PC-9 (cell line): ENCODE results near the gene DGKZ. TPM values are rescaled to one million over a fixed set of nuclear protein-coding genes. Genes with fewer than 3 reads are reported as not detected.
"Not testable (repeated sequence)": the region's sequence is repeated elsewhere in the genome, so short reads cannot be mapped to it uniquely, and the experiment has no call there.

ENCODE experiments used
- BruUV-seq: library from RNA; stranded (reverse); fragments of 400-500 nt; replicated peaks from 2 replicates; lab custom pipeline; 2021; lab: Mats Ljungman, UMichigan
- CTCF ChIA-PET: fragments of 300-600 bp; sonication (Branson Sonifier 250); formaldehyde crosslinking; loops from one replicate; lab custom pipeline; 2022; ENCODE audit warnings: antibody characterized with exemption; lab: Charles Lee
- POLR2A ChIA-PET: fragments of 300-600 bp; sonication (Branson Sonifier 250); formaldehyde crosslinking; loops from one replicate; lab custom pipeline; 2022; ENCODE audit warnings: antibody characterized with exemption; ENCODE audit not compliant: unreplicated experiment; lab: Charles Lee
- DNase-seq, 2 experiments: peaks; one replicate each; pipeline versions ENCODE4 v3.0.0 to v3.0.0-alpha.2; 2015 to 2022; ENCODE audit warnings: mixed read lengths in 1 of 2
- H2AFZ ChIP-seq: fragments of 200-600 bp; sonication (generic); 2 replicates; pipeline ENCODE4 v1.8.1; 2017; ENCODE audit warnings: antibody characterized with exemption
- H3F3A ChIP-seq: fragments of 200-600 bp; sonication (generic); 2 replicates; pipeline ENCODE4 v1.8.1; 2017; ENCODE audit warnings: antibody characterized with exemption, mild to moderate bottlenecking, low read depth; ENCODE audit not compliant: insufficient read depth
- H3K27ac ChIP-seq: fragments of 200-600 bp; sonication (generic); 2 replicates; pipeline ENCODE4 v1.6.1; 2016; ENCODE audit warnings: mixed run types
- H3K27me3 ChIP-seq: fragments of 200-600 bp; sonication (generic); 2 replicates; pipeline ENCODE4 v1.6.1; 2016; ENCODE audit warnings: low read depth, mixed run types; ENCODE audit not compliant: insufficient read depth
- H3K36me3 ChIP-seq: fragments of 200-600 bp; sonication (generic); 2 replicates; pipeline ENCODE4 v1.6.1; 2016; ENCODE audit warnings: low read depth, mixed run types
- H3K4me1 ChIP-seq: fragments of 200-600 bp; sonication (generic); replicated peaks from 2 replicates; pipeline ENCODE4 v1.6.1; 2016; ENCODE audit warnings: mixed run types; ENCODE audit not compliant: insufficient read depth
- H3K4me2 ChIP-seq: fragments of 200-600 bp; sonication (generic); 2 replicates; pipeline ENCODE4 v1.6.1; 2017; ENCODE audit warnings: mixed run types
- H3K4me3 ChIP-seq: fragments of 200-600 bp; sonication (generic); 2 replicates; pipeline ENCODE4 v1.6.1; 2016; ENCODE audit warnings: mixed run types
- H3K79me2 ChIP-seq: fragments of 200-600 bp; sonication (generic); 2 replicates; pipeline ENCODE4 v1.6.1; 2017; ENCODE audit warnings: low read depth, mixed run types
- H3K9me2 ChIP-seq: fragments of 200-600 bp; sonication (generic); 2 replicates; pipeline ENCODE4 v1.8.1; 2017; ENCODE audit warnings: mild to moderate bottlenecking; ENCODE audit not compliant: insufficient read depth
- H3K9me3 ChIP-seq: fragments of 200-600 bp; sonication (generic); 2 replicates; pipeline ENCODE4 v1.8.1; 2016; ENCODE audit warnings: low read depth; ENCODE audit not compliant: insufficient read depth
- H4K20me1 ChIP-seq: fragments of 200-600 bp; sonication (generic); 2 replicates; pipeline ENCODE4 v1.8.1; 2017; ENCODE audit not compliant: insufficient read depth
- CTCF ChIP-seq: fragments of 200-600 bp; sonication (generic); conservative IDR thresholded peaks from 2 replicates; pipeline ENCODE4 v1.6.1; 2017; ENCODE audit warnings: mixed run types, antibody characterized with exemption, mild to moderate bottlenecking, moderate library complexity
- EZH2 ChIP-seq: fragments of 200-600 bp; sonication (generic); IDR thresholded peaks from 2 replicates; pipeline ENCODE4 v1.8.0; 2017; ENCODE audit warnings: antibody characterized with exemption, low read depth
- intact Hi-C: fragments of 100-400 bp; cut with micrococcal nuclease; formaldehyde crosslinking; loops from one replicate; pipeline ENCODE4 v1.10.0; 2022; ENCODE audit not compliant: unreplicated experiment
- total RNA-seq: library from RNA; stranded (reverse); gene quantifications from 2 replicates; pipeline ENCODE4 v1.2.3, GENCODE V29; 2021

Gene DGKZ
- total RNA-seq, 1 experiment from 2014 or later: 49.3 TPM

- intact Hi-C loops: no loop called here
- DNase-seq: peak in 1 of 2 experiments; percentile 51
- CTCF ChIA-PET: interaction anchor here (0.6 to 0.9 kb wide), 2 partner anchors 62 to 581 kb away, joined by 3 to 4 read pairs; no protein-coding TSS in a partner anchor
- Histone ChIP-seq H3K4me3 (peak overlapping the region; percentile 0; the same call in 1 of the 2 replicates), H3K27ac (peak overlapping the region; percentile 48), H4K20me1 (no peaks in the 10 kb centered on the region), H3K27me3 (no peaks in the 10 kb centered on the region), H3K4me1 (peaks cover 46% of the 10 kb centered on the region), H3F3A (peaks cover 33% of the 10 kb centered on the region), H3K79me2 (no peaks in the 10 kb centered on the region), H3K4me2 (peak overlapping the region; percentile 68), H2AFZ (peak overlapping the region; percentile 35), H3K36me3 (no peaks in the 10 kb centered on the region), H3K9me3 (no peaks in the 10 kb centered on the region), H3K9me2 (no peaks in the 10 kb centered on the region)
- POLR2A ChIA-PET: interaction anchor here (0.7 kb wide), 1 partner anchor 527 kb away, joined by 4 read pairs; no protein-coding TSS in a partner anchor
- no peak for TF ChIP-seq CTCF
- no peak for TF ChIP-seq EZH2
- BruUV-seq: no TSS peak
These were observed 47.8 kb upstream of the DGKZ start for GRCh38 chr11:46299451-46299961.

- TF ChIP-seq CTCF: no peak
- no peak for TF ChIP-seq EZH2
- intact Hi-C loops: no loop called here
- H3K4me3 ChIP-seq: no peak overlapping the region
- peak overlapping the region; percentile 68; the same call in 1 of the 2 replicates for H3K4me2 ChIP-seq
- no peaks in the 10 kb centered on the region for H3K9me3 ChIP-seq
- peak overlapping the region; percentile 48; the same call in 1 of the 2 replicates for H3K27ac ChIP-seq
- peaks cover 31% of the 10 kb centered on the region for H3F3A ChIP-seq
- no peak for DNase-seq
- ChIA-PET CTCF (interaction anchor here (0.7 to 0.9 kb wide), 2 partner anchors 62 to 260 kb away, joined by 4 to 6 read pairs; no protein-coding TSS in a partner anchor), POLR2A (no interaction called here)
- H3K4me1 ChIP-seq: peaks cover 39% of the 10 kb centered on the region
- no peak overlapping the region for H2AFZ ChIP-seq
- H3K79me2 ChIP-seq: no peaks in the 10 kb centered on the region
- no peaks in the 10 kb centered on the region for H4K20me1 ChIP-seq
- H3K9me2 ChIP-seq: no peaks in the 10 kb centered on the region
- no peaks in the 10 kb centered on the region for H3K27me3 ChIP-seq
- H3K36me3 ChIP-seq: no peaks in the 10 kb centered on the region
- BruUV-seq: no TSS peak
These were observed 47.0 kb upstream of the DGKZ start for GRCh38 chr11:46300270-46300669.

- DNase-seq: no peak
- no peak overlapping the region for H3K4me3 ChIP-seq
- H3K27me3 ChIP-seq: no peaks in the 10 kb centered on the region
- CTCF ChIA-PET: no interaction called here
- no peaks in the 10 kb centered on the region for H4K20me1 ChIP-seq
- H3K27ac ChIP-seq: no peak overlapping the region
- POLR2A ChIA-PET: no interaction called here
- TF ChIP-seq EZH2 (no peak), CTCF (no peak)
- H3K36me3 ChIP-seq: no peaks in the 10 kb centered on the region
- peaks cover 37% of the 10 kb centered on the region for H3F3A ChIP-seq
- H2AFZ ChIP-seq: no peak overlapping the region
- no peaks in the 10 kb centered on the region for H3K79me2 ChIP-seq
- H3K9me2 ChIP-seq: no peaks in the 10 kb centered on the region
- H3K4me2 ChIP-seq: no peak overlapping the region
- intact Hi-C loops: no loop called here
- H3K9me3 ChIP-seq: no peaks in the 10 kb centered on the region
- BruUV-seq: no TSS peak
- H3K4me1 ChIP-seq: peaks cover 32% of the 10 kb centered on the region
These were observed 44.4 kb upstream of the DGKZ start for GRCh38 chr11:46302866-46303265.

GRCh38 chr11:46304036-46304435 is 43.2 kb upstream of the DGKZ start:
- H2AFZ ChIP-seq, H3K4me2 ChIP-seq, H4K20me1 ChIP-seq, H3K79me2 ChIP-seq, H3K27ac ChIP-seq, H3K27me3 ChIP-seq, H3K4me3 ChIP-seq, H3K9me3 ChIP-seq, intact Hi-C loops, DNase-seq, H3K9me2 ChIP-seq, BruUV-seq, H3K36me3 ChIP-seq: not testable (repeated sequence)
- ChIA-PET POLR2A (interaction anchor here (0.6 kb wide), 1 partner anchor 55 kb away, joined by 16 read pairs; no protein-coding TSS in a partner anchor), CTCF (interaction anchor here (0.5 kb wide), 1 partner anchor 1997 kb away, joined by 7 read pairs; no protein-coding TSS in a partner anchor)
- peaks cover 31% of the 10 kb centered on the region for H3K4me1 ChIP-seq
- peaks cover 30% of the 10 kb centered on the region for H3F3A ChIP-seq
